HepG2 (cell line): ENCODE data around the gene ESYT2. TPM values are rescaled to one million over a fixed set of nuclear protein-coding genes. Genes with fewer than 3 reads are reported as not detected.

Experiments
- ATAC-seq: fragments of 200-7000 bp; cut with Tn5 transposase; 3 replicates; pipeline ENCODE4 v1.9.1; 2020; ENCODE audit warnings: mild to moderate bottlenecking, moderate library complexity
- BruUV-seq: library from RNA; stranded (reverse); fragments of 400-500 nt; replicated peaks from 2 replicates; lab custom pipeline; 2021; lab: Mats Ljungman, UMichigan
- CTCF ChIA-PET: fragments of 300-600 bp; formaldehyde crosslinking; extraction: SDS; loops from one replicate; lab custom pipeline; 2021; ENCODE audit warnings: low total read pairs, inconsistent platforms, low intra/inter-chr PET ratio; lab: Yijun Ruan, JAX
- POLR2A ChIA-PET: fragments of 350-600 bp; sonication (Branson Sonifier 250); formaldehyde crosslinking; loops from one replicate; lab custom pipeline; 2020; ENCODE audit warnings: antibody characterized with exemption, inconsistent platforms; lab: Yijun Ruan, JAX
- DNase-seq: peaks from one replicate; pipeline ENCODE4 v3.0.0-alpha.2; 2015; ENCODE audit warnings: low spot score
- FAIRE-seq: peaks from 3 replicates; lab custom pipeline; 2011; peaks lifted over from hg19 to GRCh38; lab: Jason Lieb, UNC
- H2AFZ ChIP-seq: one replicate; pipeline ENCODE4 v1.6.1; 2011; ENCODE audit warnings: low read length, inconsistent platforms
- H3K27ac ChIP-seq: fragments of 300-600 bp; 3 replicates; pipeline ENCODE4 v1.8.0; 2011; ENCODE audit warnings: mixed run types, mild to moderate bottlenecking, mixed read lengths, low read length, inconsistent platforms; ENCODE audit not compliant: insufficient read depth; ENCODE audit errors: extremely low read length
- H3K27me3 ChIP-seq, 2 experiments: fragments of 200-600 bp in 1 of 2; 2 replicates in 1 of 2; 3 replicates in 1 of 2; pipeline versions ENCODE4 v1.6.0 to v1.8.0; 2011; ENCODE audit warnings: low read length in 2 of 2, mild to moderate bottlenecking in 2 of 2, moderate library complexity in 2 of 2, inconsistent platforms in 1 of 2; ENCODE audit not compliant: insufficient read depth in 2 of 2, control insufficient read depth in 1 of 2
- H3K36me3 ChIP-seq, 2 experiments: fragments of 200-600 bp in 1 of 2; replicated peaks in 1 of 2; 2 replicates in 1 of 2; 3 replicates in 1 of 2; pipeline versions ENCODE4 v1.5.1 to v1.8.0; 2011; ENCODE audit warnings: low read length in 2 of 2, inconsistent platforms in 1 of 2; ENCODE audit not compliant: insufficient read depth in 2 of 2, control insufficient read depth in 1 of 2
- H3K4me1 ChIP-seq: 2 replicates; pipeline ENCODE4 v1.5.1; 2012; ENCODE audit warnings: low read length, inconsistent platforms; ENCODE audit not compliant: insufficient read depth
- H3K4me2 ChIP-seq: 2 replicates; pipeline ENCODE4 v1.6.0; 2011; ENCODE audit warnings: low read depth, low read length, inconsistent platforms
- H3K4me3 ChIP-seq, 3 experiments: fragments of 200-600 bp in 1 of 3; sonication (generic), shearing (Covaris generic) in 1 of 3; replicated peaks in 1 of 3; 2 replicates each; pipeline ENCODE4 v1.5.1; 2011 to 2016; ENCODE audit warnings: low read length in 3 of 3, inconsistent platforms in 2 of 3, low read depth in 2 of 3, mild to moderate bottlenecking in 2 of 3, control low read depth in 1 of 3, mixed read lengths in 1 of 3; ENCODE audit not compliant: insufficient read depth in 1 of 3
- H3K79me2 ChIP-seq: one replicate; pipeline ENCODE4 v1.6.1; 2011; ENCODE audit warnings: low read length, inconsistent platforms; ENCODE audit not compliant: insufficient read depth
- H3K9ac ChIP-seq: 2 replicates; pipeline ENCODE4 v1.6.0; 2011; ENCODE audit warnings: mild to moderate bottlenecking, low read depth, low read length, inconsistent platforms; ENCODE audit not compliant: insufficient read depth
- H3K9me3 ChIP-seq: 2 replicates; pipeline ENCODE4 v1.5.1; 2012; ENCODE audit warnings: mild to moderate bottlenecking, low read length
- H4K20me1 ChIP-seq: 2 replicates; pipeline ENCODE4 v1.6.0; 2011; ENCODE audit warnings: inconsistent platforms, mild to moderate bottlenecking, low read length, moderate library complexity; ENCODE audit not compliant: insufficient read depth
- CEBPB ChIP-seq: IDR thresholded peaks from 2 replicates; pipeline ENCODE4 v1.6.1; 2011; ENCODE audit warnings: low read depth, low read length, improper control_type of control experiment, borderline replicate concordance
- DR1 ChIP-seq: sonication (generic); formaldehyde crosslinking; IDR thresholded peaks from 2 replicates; pipeline ENCODE4 v1.8.0; 2021; ENCODE audit warnings: mild to moderate bottlenecking, missing genetic modification reagents, inconsistent platforms
- HIVEP1 ChIP-seq: sonication (generic); formaldehyde crosslinking; IDR thresholded peaks from 2 replicates; pipeline ENCODE4 v1.4.0; 2020; ENCODE audit warnings: mild to moderate bottlenecking, missing genetic modification reagents
- NFE2 ChIP-seq: sonication (generic); formaldehyde crosslinking; IDR thresholded peaks from 2 replicates; pipeline ENCODE4 v1.4.0; 2020; ENCODE audit warnings: missing genetic modification reagents
- SIX4 ChIP-seq: sonication (generic); formaldehyde crosslinking; IDR thresholded peaks from 2 replicates; pipeline ENCODE4 v1.4.0; 2020; ENCODE audit warnings: missing genetic modification reagents
- SUZ12 ChIP-seq: fragments of 150-350 bp; IDR thresholded peaks from 2 replicates; pipeline ENCODE4 v1.6.1; 2014; ENCODE audit warnings: low read depth, low read length
- TFE3 ChIP-seq: IDR thresholded peaks from 2 replicates; pipeline ENCODE4 v1.6.1; 2016
- TGIF2 ChIP-seq: IDR thresholded peaks from 2 replicates; pipeline ENCODE4 v1.6.1; 2016; ENCODE audit warnings: control low read depth, missing compliant biosample characterization
- ZNF230 ChIP-seq: sonication (generic); formaldehyde crosslinking; IDR thresholded peaks from 2 replicates; pipeline ENCODE4 v1.4.0; 2020; ENCODE audit warnings: mild to moderate bottlenecking, missing genetic modification reagents
- WGBS: methylation state at CpG from one replicate; pipeline ENCODE4 v1.1.6; 2017; ENCODE audit warnings: low lambda C conversion rate; 5-methylcytosine and 5-hydroxymethylcytosine counted together
- in situ Hi-C: cut with HindIII; loops from 2 replicates; pipeline ENCODE4 v1.10.0; 2017; ENCODE audit warnings: low pct_unique_long_range_greater_than_20kb; ENCODE audit not compliant: extremely low pct_ligation_motif_present
- intact Hi-C: fragments of 100-400 bp; cut with micrococcal nuclease; formaldehyde crosslinking; loops from one replicate; pipeline ENCODE4 v1.10.0; 2022; ENCODE audit not compliant: unreplicated experiment
- polyA plus RNA-seq, 8 experiments: library from polyadenylated mRNA; depleted of rRNA in 3 of 8; stranded (reverse) in 7 of 8; unstranded in 1 of 8; fragments of >200 nt; fragmentation: Illumina TruSeq in 4 of 8; extraction: Trizol in 4 of 8; gene quantifications; 2 replicates each; pipeline versions ENCODE4 v1.2.1 to v1.2.3, GENCODE V29; 2011 to 2016; ENCODE audit warnings: low read depth in 4 of 8, missing spikeins in 1 of 8, mixed read lengths in 1 of 8; ENCODE audit not compliant: insufficient read depth in 1 of 8
- total RNA-seq, 5 experiments: library from RNA; depleted of rRNA; stranded (reverse); fragments of >200 nt; fragmentation: Illumina TruSeq; extraction: Trizol; gene quantifications; 2 replicates each; pipeline ENCODE4 v1.2.3, GENCODE V29; 2016; ENCODE audit warnings: low read depth in 1 of 5

Gene ESYT2
- total and polyA plus RNA-seq, 2 of the 13 experiments (the other 11 are each of a cell fraction or from before 2014, with no cell fraction given), result 28.5 to 37.3 TPM

- Histone ChIP-seq H3K9ac (no peak overlapping the region), H3K27ac (no peak overlapping the region), H3K36me3 (peaks cover 18 to 50% of the 10 kb centered on the region in 2 experiments), H3K79me2 (no peaks in the 10 kb centered on the region)
- 99% methylated on average over 14 of the region's 14 CpGs for WGBS
- TF ChIP-seq NFE2 (CRISPR knock-in tag) (no peak), SIX4 (no peak), TGIF2 (CRISPR knock-in tag) (no peak), DR1 (CRISPR knock-in tag) (no peak), TFE3 (CRISPR knock-in tag) (no peak), HIVEP1 (CRISPR knock-in tag) (no peak), SUZ12 (no peak), ZNF230 (CRISPR knock-in tag) (no peak), CEBPB (peak; percentile 15; the same call in 1 of the 2 replicates)
- TF ChIP-seq, all 625 proteins: peak for 1
- Histone ChIP-seq H3K4me1 (no peaks in the 10 kb centered on the region), H4K20me1 (no peaks in the 10 kb centered on the region), H3K9me3 (no peaks in the 10 kb centered on the region), H3K4me2 (no peak overlapping the region), H2AFZ (no peak overlapping the region), H3K4me3 (no peak overlapping the region), H3K27me3 (no peaks in the 10 kb centered on the region)
- ChIA-PET POLR2A (no interaction called here), CTCF (no interaction called here)
- in situ Hi-C loops (no loop called here), intact Hi-C loops (loop anchor here (2.0 to 10.0 kb wide), 2 partner anchors 217 to 265 kb away; no protein-coding TSS in a partner anchor)
- DNase-seq (no peak), ATAC-seq (no peak), FAIRE-seq (no peak)
- no TSS peak for BruUV-seq
Observed at GRCh38 chr7:158759749-158760444, 69.4 kb downstream of the ESYT2 start.
